Heart left ventricle (tissue), 13 donors: ENCODE measurements around the gene FGF10.

Experiments used
- POLR2A ChIP-seq, 2 donors: fragments of 450-650 bp; IDR thresholded peaks; one replicate each; pipeline ENCODE4 v1.6.1; 2017; ENCODE audit warnings: antibody characterized with exemption in 2 of 2, mild to moderate bottlenecking in 2 of 2, moderate library complexity in 2 of 2
- TF ChIP-seq, protein P1 (sequence below), 12 donors: fragments of 200-600 bp; sonication (generic) in 4 of 12; IDR thresholded peaks; one replicate each; pipeline versions ENCODE4 v1.5.0 to v1.8.0; 2018 to 2022; ENCODE audit warnings: antibody characterized with exemption in 12 of 12, mild to moderate bottlenecking in 5 of 12
- donor health status: ischemic (EF 13 %, LVEDD 7.1; RV severe dilation, severe dysfunction).
- donor health status: DM: no; HTN: yes; CAD: no.
- donor health status: DM: no; HTN: no; CAD: no.
- donor health status: ischemic (EF 25% LVEDD 6.9; RV normal size, moderate dysfunction).
- donor health status: ischemic (EF 25% LVEDD 5.7; RV mildly dilated, moderate dysfunction).
- donor health status: ischemic (EF 35%, LVEDD 5.7; RV mildly dilated, moderate dysfunction).
- donor health status: nonischemic (EF 11% LVEDD 7.7; RV severe dilation, severe dysfunction).
- donor health status: DM: yes; HTN: yes; CAD: no.
- donor health status: PGD.
- donor health status: ischemic (EF 29% LVEDD 5.4; RV normal size, mild dysfunction).
- donor health status: nonischemic (EF 23%, LVEDD 6.1; RV moderate dilation, normal function).

DNA sequence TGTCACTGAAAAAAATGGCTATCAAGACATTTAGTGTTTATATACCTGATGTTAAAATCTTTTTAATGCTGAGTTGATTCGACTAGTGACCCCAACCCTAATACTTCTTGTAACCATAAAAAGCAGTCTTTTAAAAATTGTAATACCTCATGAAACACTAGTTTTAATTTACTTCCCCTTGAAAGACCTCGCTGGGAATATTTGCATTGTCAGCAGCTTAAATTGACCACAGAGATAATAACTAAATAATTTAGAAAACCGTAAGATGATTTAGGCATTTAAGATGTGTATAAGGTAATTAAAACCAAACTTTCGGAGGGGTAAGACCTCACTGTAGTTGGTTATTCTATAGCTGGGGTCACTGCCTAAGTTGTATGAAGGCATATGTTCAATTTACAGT is 89.8 kb downstream of the FGF10 start:
- TF ChIP-seq, protein P1, sequence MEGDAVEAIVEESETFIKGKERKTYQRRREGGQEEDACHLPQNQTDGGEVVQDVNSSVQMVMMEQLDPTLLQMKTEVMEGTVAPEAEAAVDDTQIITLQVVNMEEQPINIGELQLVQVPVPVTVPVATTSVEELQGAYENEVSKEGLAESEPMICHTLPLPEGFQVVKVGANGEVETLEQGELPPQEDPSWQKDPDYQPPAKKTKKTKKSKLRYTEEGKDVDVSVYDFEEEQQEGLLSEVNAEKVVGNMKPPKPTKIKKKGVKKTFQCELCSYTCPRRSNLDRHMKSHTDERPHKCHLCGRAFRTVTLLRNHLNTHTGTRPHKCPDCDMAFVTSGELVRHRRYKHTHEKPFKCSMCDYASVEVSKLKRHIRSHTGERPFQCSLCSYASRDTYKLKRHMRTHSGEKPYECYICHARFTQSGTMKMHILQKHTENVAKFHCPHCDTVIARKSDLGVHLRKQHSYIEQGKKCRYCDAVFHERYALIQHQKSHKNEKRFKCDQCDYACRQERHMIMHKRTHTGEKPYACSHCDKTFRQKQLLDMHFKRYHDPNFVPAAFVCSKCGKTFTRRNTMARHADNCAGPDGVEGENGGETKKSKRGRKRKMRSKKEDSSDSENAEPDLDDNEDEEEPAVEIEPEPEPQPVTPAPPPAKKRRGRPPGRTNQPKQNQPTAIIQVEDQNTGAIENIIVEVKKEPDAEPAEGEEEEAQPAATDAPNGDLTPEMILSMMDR (IDR thresholded peaks at IDR 0.05), result no peak
- no peak for TF ChIP-seq POLR2A (IDR thresholded peaks at IDR 0.05)
